HepG2 (cell line): ENCODE measurements around the gene PSPH. TPM values are rescaled to one million over a fixed set of nuclear protein-coding genes. Genes with fewer than 3 reads are reported as not detected.

Source experiments
- AGO2 ChIP-seq: fragments of 200-400 bp; formaldehyde crosslinking; optimal IDR thresholded peaks from 2 replicates; pipeline ENCODE3; 2017; ENCODE audit warnings: mild to moderate bottlenecking, low read depth, low read length, moderate library complexity
- DPF2 ChIP-seq: sonication (generic); formaldehyde crosslinking; IDR thresholded peaks from 2 replicates; pipeline ENCODE4 v1.4.0; 2020; ENCODE audit warnings: mild to moderate bottlenecking, low read depth, missing genetic modification reagents, borderline replicate concordance
- FOXC1 ChIP-seq: sonication (generic); formaldehyde crosslinking; IDR thresholded peaks from 2 replicates; pipeline ENCODE4 v1.8.0; 2022; ENCODE audit warnings: mild to moderate bottlenecking, missing genetic modification reagents, borderline replicate concordance
- GLI4 ChIP-seq: sonication (generic); formaldehyde crosslinking; IDR thresholded peaks from 2 replicates; pipeline ENCODE4 v1.5.1; 2020; ENCODE audit warnings: missing genetic modification reagents, mild to moderate bottlenecking, moderate library complexity, borderline replicate concordance
- HDAC6 ChIP-seq: fragments of 200-600 bp; sonication (generic); IDR thresholded peaks from 2 replicates; pipeline ENCODE4 v1.7.0; 2017; ENCODE audit warnings: mild to moderate bottlenecking, antibody characterized with exemption, low read length, low read depth
- HOXA3 ChIP-seq: sonication (generic); formaldehyde crosslinking; IDR thresholded peaks from 2 replicates; pipeline ENCODE4 v1.5.0; 2020; ENCODE audit warnings: missing genetic modification reagents
- ISL2 ChIP-seq: sonication (generic); formaldehyde crosslinking; IDR thresholded peaks from 2 replicates; pipeline ENCODE4 v1.5.0; 2020; ENCODE audit warnings: missing genetic modification reagents
- KDM3A ChIP-seq: IDR thresholded peaks from 2 replicates; pipeline ENCODE4 v1.6.1; 2018; ENCODE audit warnings: low read depth, missing compliant biosample characterization
- MAFK ChIP-seq, 2 experiments: IDR thresholded peaks in 1 of 2; conservative IDR thresholded peaks in 1 of 2; 2 replicates each; pipeline ENCODE4 v1.6.1; 2011; ENCODE audit warnings: improper control_type of control experiment in 2 of 2, low read length in 2 of 2
- MTA3 ChIP-seq: sonication (generic); formaldehyde crosslinking; IDR thresholded peaks from 2 replicates; pipeline ENCODE4 v1.4.0; 2020; ENCODE audit warnings: missing genetic modification reagents
- NAIF1 ChIP-seq: sonication (generic); formaldehyde crosslinking; IDR thresholded peaks from 2 replicates; pipeline ENCODE4 v1.5.0; 2020; ENCODE audit warnings: mild to moderate bottlenecking, missing genetic modification reagents, borderline replicate concordance
- NFE2L2 ChIP-seq: fragments of 150-350 bp; IDR thresholded peaks from 2 replicates; pipeline ENCODE4 v1.6.1; 2014; ENCODE audit warnings: low read length
- PAWR ChIP-seq: sonication (generic); formaldehyde crosslinking; IDR thresholded peaks from 2 replicates; pipeline ENCODE4 v1.4.0; 2020; ENCODE audit warnings: missing genetic modification reagents, mild to moderate bottlenecking, borderline replicate concordance
- PHF8 ChIP-seq: sonication (generic); formaldehyde crosslinking; IDR thresholded peaks from 2 replicates; pipeline ENCODE4 v1.5.0; 2020; ENCODE audit warnings: missing genetic modification reagents
- SMARCE1 ChIP-seq: fragments of 450-650 bp; IDR thresholded peaks from 2 replicates; pipeline ENCODE4 v1.6.1; 2017; ENCODE audit warnings: borderline replicate concordance
- YEATS2 ChIP-seq: sonication (generic); formaldehyde crosslinking; IDR thresholded peaks from 2 replicates; pipeline ENCODE4 v1.4.0; 2020; ENCODE audit warnings: missing genetic modification reagents, borderline replicate concordance
- ZFP41 ChIP-seq: sonication (generic); formaldehyde crosslinking; IDR thresholded peaks from 2 replicates; pipeline ENCODE4 v1.4.0; 2020; ENCODE audit warnings: mild to moderate bottlenecking, missing genetic modification reagents, borderline replicate concordance
- ZFP90 ChIP-seq: sonication (generic); formaldehyde crosslinking; IDR thresholded peaks from 2 replicates; pipeline ENCODE4 v1.8.0; 2022; ENCODE audit warnings: missing genetic modification reagents, mild to moderate bottlenecking, inconsistent platforms, borderline replicate concordance
- ZMYM4 ChIP-seq: sonication (generic); formaldehyde crosslinking; IDR thresholded peaks from 2 replicates; pipeline ENCODE4 v1.8.1; 2023; ENCODE audit warnings: mild to moderate bottlenecking, missing genetic modification reagents
- ZNF282 ChIP-seq: fragments of 450-650 bp; IDR thresholded peaks from 2 replicates; pipeline ENCODE4 v1.6.1; 2018; ENCODE audit not compliant: partially characterized antibody
- ZNF30 ChIP-seq: sonication (generic); formaldehyde crosslinking; IDR thresholded peaks from 2 replicates; pipeline ENCODE4 v1.5.0; 2020; ENCODE audit warnings: mild to moderate bottlenecking, missing genetic modification reagents
- ZNF335 ChIP-seq: sonication (generic); formaldehyde crosslinking; IDR thresholded peaks from 2 replicates; pipeline ENCODE4 v1.4.0; 2020; ENCODE audit warnings: missing genetic modification reagents
- ZNF850 ChIP-seq: sonication (generic); formaldehyde crosslinking; conservative IDR thresholded peaks from 2 replicates; pipeline ENCODE4 v1.9.0; 2021; ENCODE audit warnings: mild to moderate bottlenecking, missing genetic modification reagents
- polyA plus RNA-seq, 8 experiments: library from polyadenylated mRNA; depleted of rRNA in 3 of 8; stranded (reverse) in 7 of 8; unstranded in 1 of 8; fragments of >200 nt; fragmentation: Illumina TruSeq in 4 of 8; extraction: Trizol in 4 of 8; gene quantifications; 2 replicates each; pipeline versions ENCODE4 v1.2.1 to v1.2.3, GENCODE V29; 2011 to 2016; ENCODE audit warnings: low read depth in 4 of 8, missing spikeins in 1 of 8, mixed read lengths in 1 of 8; ENCODE audit not compliant: insufficient read depth in 1 of 8
- total RNA-seq, 5 experiments: library from RNA; depleted of rRNA; stranded (reverse); fragments of >200 nt; fragmentation: Illumina TruSeq; extraction: Trizol; gene quantifications; 2 replicates each; pipeline ENCODE4 v1.2.3, GENCODE V29; 2016; ENCODE audit warnings: low read depth in 1 of 5
- TF ChIP-seq, protein P1 (sequence below): sonication (generic); formaldehyde crosslinking; IDR thresholded peaks from 2 replicates; pipeline ENCODE4 v1.8.0; 2022; ENCODE audit warnings: missing genetic modification reagents, mild to moderate bottlenecking, borderline replicate concordance
- TF ChIP-seq, protein P2 (sequence below): sonication (generic); formaldehyde crosslinking; IDR thresholded peaks from 2 replicates; pipeline ENCODE4 v1.5.0; 2020; ENCODE audit warnings: mild to moderate bottlenecking, missing genetic modification reagents, moderate library complexity
- TF ChIP-seq, protein P3 (sequence below): sonication (generic); formaldehyde crosslinking; IDR thresholded peaks from 2 replicates; pipeline ENCODE4 v1.9.0; 2022; ENCODE audit warnings: missing genetic modification reagents, mild to moderate bottlenecking, borderline replicate concordance

PSPH gene
- total and polyA plus RNA-seq, 2 of the 13 experiments (the other 11 are each of a cell fraction or from before 2014, with no cell fraction given), result 85.5 to 124 TPM

DNA sequence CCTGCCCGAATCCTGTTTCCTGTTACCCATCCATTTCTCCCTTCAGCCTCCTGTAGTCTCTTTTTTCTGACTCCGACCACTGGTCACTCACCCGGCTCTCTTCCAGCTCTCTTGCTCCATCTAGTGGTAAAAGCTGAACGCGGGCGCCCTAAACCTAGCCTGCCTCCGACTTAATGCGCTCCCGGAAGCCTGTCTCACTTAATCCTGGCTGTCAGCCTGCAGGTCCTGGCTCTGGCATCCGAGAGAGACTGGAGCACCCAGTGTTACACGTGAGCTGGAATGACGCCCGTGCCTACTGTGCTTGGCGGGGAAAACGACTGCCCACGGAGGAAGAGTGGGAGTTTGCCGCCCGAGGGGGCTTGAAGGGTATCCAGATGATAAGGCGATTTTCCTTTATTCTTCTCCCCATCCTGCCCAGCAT, 23.1 kb upstream of the PSPH start (continued):
- no peak for TF ChIP-seq ZNF282
- no peak for TF ChIP-seq FOXC1
- no peak for TF ChIP-seq GLI4 (CRISPR knock-in tag)
- TF ChIP-seq PHF8 (CRISPR knock-in tag), result no peak
- TF ChIP-seq ZFP41 (CRISPR knock-in tag), result no peak
- no peak for TF ChIP-seq MTA3
- no peak for TF ChIP-seq ZFP90 (CRISPR knock-in tag)
- TF ChIP-seq, protein P1, sequence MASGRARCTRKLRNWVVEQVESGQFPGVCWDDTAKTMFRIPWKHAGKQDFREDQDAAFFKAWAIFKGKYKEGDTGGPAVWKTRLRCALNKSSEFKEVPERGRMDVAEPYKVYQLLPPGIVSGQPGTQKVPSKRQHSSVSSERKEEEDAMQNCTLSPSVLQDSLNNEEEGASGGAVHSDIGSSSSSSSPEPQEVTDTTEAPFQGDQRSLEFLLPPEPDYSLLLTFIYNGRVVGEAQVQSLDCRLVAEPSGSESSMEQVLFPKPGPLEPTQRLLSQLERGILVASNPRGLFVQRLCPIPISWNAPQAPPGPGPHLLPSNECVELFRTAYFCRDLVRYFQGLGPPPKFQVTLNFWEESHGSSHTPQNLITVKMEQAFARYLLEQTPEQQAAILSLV, result peak; percentile 34; the same call in 1 of the 2 replicates
- TF ChIP-seq ZMYM4 (CRISPR knock-in tag), result peak; percentile 68; the same call in 1 of the 2 replicates
- TF ChIP-seq DPF2 (CRISPR knock-in tag), result no peak
- TF ChIP-seq YEATS2, result peak; percentile 49; the same call in 1 of the 2 replicates
- no peak for TF ChIP-seq ZNF30
- TF ChIP-seq PAWR (CRISPR knock-in tag), result no peak
- TF ChIP-seq, protein P2, sequence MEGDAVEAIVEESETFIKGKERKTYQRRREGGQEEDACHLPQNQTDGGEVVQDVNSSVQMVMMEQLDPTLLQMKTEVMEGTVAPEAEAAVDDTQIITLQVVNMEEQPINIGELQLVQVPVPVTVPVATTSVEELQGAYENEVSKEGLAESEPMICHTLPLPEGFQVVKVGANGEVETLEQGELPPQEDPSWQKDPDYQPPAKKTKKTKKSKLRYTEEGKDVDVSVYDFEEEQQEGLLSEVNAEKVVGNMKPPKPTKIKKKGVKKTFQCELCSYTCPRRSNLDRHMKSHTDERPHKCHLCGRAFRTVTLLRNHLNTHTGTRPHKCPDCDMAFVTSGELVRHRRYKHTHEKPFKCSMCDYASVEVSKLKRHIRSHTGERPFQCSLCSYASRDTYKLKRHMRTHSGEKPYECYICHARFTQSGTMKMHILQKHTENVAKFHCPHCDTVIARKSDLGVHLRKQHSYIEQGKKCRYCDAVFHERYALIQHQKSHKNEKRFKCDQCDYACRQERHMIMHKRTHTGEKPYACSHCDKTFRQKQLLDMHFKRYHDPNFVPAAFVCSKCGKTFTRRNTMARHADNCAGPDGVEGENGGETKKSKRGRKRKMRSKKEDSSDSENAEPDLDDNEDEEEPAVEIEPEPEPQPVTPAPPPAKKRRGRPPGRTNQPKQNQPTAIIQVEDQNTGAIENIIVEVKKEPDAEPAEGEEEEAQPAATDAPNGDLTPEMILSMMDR, result peak; percentile 93
- TF ChIP-seq NFE2L2, result no peak
- no peak for TF ChIP-seq HDAC6
- TF ChIP-seq MAFK (conservative IDR thresholded peaks at IDR 0.05 in 1 of 2, IDR thresholded peaks at IDR 0.05 in 1 of 2; ENCODE audit: low read length in 2 of 2), result peak in 1 of 2 experiments; percentile 31; a peak in 1 of 4 replicates
- 0 out of 2 replicates have a peak, but pooled peaks have one; percentile 16 for TF ChIP-seq ISL2 (CRISPR knock-in tag)
- TF ChIP-seq, protein P3, sequence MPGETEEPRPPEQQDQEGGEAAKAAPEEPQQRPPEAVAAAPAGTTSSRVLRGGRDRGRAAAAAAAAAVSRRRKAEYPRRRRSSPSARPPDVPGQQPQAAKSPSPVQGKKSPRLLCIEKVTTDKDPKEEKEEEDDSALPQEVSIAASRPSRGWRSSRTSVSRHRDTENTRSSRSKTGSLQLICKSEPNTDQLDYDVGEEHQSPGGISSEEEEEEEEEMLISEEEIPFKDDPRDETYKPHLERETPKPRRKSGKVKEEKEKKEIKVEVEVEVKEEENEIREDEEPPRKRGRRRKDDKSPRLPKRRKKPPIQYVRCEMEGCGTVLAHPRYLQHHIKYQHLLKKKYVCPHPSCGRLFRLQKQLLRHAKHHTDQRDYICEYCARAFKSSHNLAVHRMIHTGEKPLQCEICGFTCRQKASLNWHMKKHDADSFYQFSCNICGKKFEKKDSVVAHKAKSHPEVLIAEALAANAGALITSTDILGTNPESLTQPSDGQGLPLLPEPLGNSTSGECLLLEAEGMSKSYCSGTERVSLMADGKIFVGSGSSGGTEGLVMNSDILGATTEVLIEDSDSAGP (CRISPR knock-in tag), result peak; percentile 20; the same call in 1 of the 2 replicates
- 0 out of 2 replicates have a peak, but pooled peaks have one; percentile 33 for TF ChIP-seq ZNF335 (CRISPR knock-in tag)
- TF ChIP-seq NAIF1 (CRISPR knock-in tag), result no peak
- TF ChIP-seq HOXA3 (CRISPR knock-in tag), result 0 out of 2 replicates have a peak, but pooled peaks have one; percentile 28
- TF ChIP-seq KDM3A (CRISPR knock-in tag), result peak; percentile 86
- no peak for TF ChIP-seq ZNF850 (CRISPR knock-in tag)
- TF ChIP-seq SMARCE1, result no peak
- TF ChIP-seq AGO2, result peak; percentile 32
